Measurements from ENCODE around the gene ANXA6.

The ANXA6 gene

GRCh38 chr5:151060742-151061141 is 96.8 kb downstream of the ANXA6 start (continued):
- TF ChIP-seq TSHZ2 (CRISPR knock-in tag; IDR thresholded peaks at IDR 0.05), result no peak

- ATAC-seq, result no peak
- TF ChIP-seq CSDC2 (CRISPR knock-in tag; IDR thresholded peaks at IDR 0.05) (no peak), ZNF565 (CRISPR knock-in tag; conservative IDR thresholded peaks at IDR 0.05; ENCODE audit: low read depth) (no peak), ISL1 (CRISPR knock-in tag; IDR thresholded peaks at IDR 0.05) (no peak), OSR1 (CRISPR knock-in tag; IDR thresholded peaks at IDR 0.05) (no peak), RARB (CRISPR knock-in tag; IDR thresholded peaks at IDR 0.05) (no peak), ZNF70 (CRISPR knock-in tag; IDR thresholded peaks at IDR 0.05) (no peak), CREB5 (CRISPR knock-in tag; IDR thresholded peaks at IDR 0.05; ENCODE audit: low read depth) (no peak), PPARA (CRISPR knock-in tag; IDR thresholded peaks at IDR 0.05; ENCODE audit: borderline replicate concordance) (no peak), ZFP3 (CRISPR knock-in tag; IDR thresholded peaks at IDR 0.05) (no peak), POU6F1 (CRISPR knock-in tag; IDR thresholded peaks at IDR 0.05; ENCODE audit: borderline replicate concordance, low read depth) (no peak)
Measured at GRCh38 chr5:151058891-151059489, 98.6 kb downstream of the ANXA6 start.

- ATAC-seq, result no peak
- TF ChIP-seq PATZ1 (CRISPR knock-in tag; IDR thresholded peaks at IDR 0.05; ENCODE audit: borderline replicate concordance) (no peak), ISL1 (CRISPR knock-in tag; IDR thresholded peaks at IDR 0.05) (no peak), CSDC2 (CRISPR knock-in tag; IDR thresholded peaks at IDR 0.05) (no peak), TCF4 (CRISPR knock-in tag; IDR thresholded peaks at IDR 0.05; ENCODE audit: borderline replicate concordance) (no peak), ZC3H10 (CRISPR knock-in tag; IDR thresholded peaks at IDR 0.05) (no peak), TSHZ2 (CRISPR knock-in tag; IDR thresholded peaks at IDR 0.05) (no peak), CREB5 (CRISPR knock-in tag; IDR thresholded peaks at IDR 0.05; ENCODE audit: low read depth) (no peak), RARB (CRISPR knock-in tag; IDR thresholded peaks at IDR 0.05) (no peak), TOX (CRISPR knock-in tag; IDR thresholded peaks at IDR 0.05; ENCODE audit: borderline replicate concordance) (no peak), SNAI2 (CRISPR knock-in tag; IDR thresholded peaks at IDR 0.05) (no peak), ZNF8 (CRISPR knock-in tag; IDR thresholded peaks at IDR 0.05) (no peak), ZFP30 (CRISPR knock-in tag; IDR thresholded peaks at IDR 0.05) (no peak), POU6F1 (CRISPR knock-in tag; IDR thresholded peaks at IDR 0.05; ENCODE audit: borderline replicate concordance, low read depth) (no peak)
Measured at GRCh38 chr5:151058301-151058700, 99.3 kb downstream of the ANXA6 start.

All from SK-N-SH treated with all-trans-retinoic acid at 6 μM for 48 hours (cell line).